ENCODE data around the gene IFI30. TPM values are rescaled to one million over a fixed set of nuclear protein-coding genes. Genes with fewer than 3 reads are reported as not detected.
A peak's percentile ranks its signal among the peaks of the same experiment; 100 is the strongest.

The IFI30 gene
- polyA plus RNA-seq, 3 donors, result 3,608 to 6,022 (median 4,550) TPM

GRCh38 chr19:18197941-18198340, 24.3 kb downstream of the IFI30 start:
- peak overlapping the region in 1 of 7 donors; percentile 37 for H3K27ac Mint-ChIP-seq
- 80% methylated on average over 5 of the region's 6 CpGs for WGBS (ENCODE audit: insufficient coverage)

GRCh38 chr19:18198374-18198773, 24.8 kb downstream of the IFI30 start:
- Histone ChIP-seq H3K79me2 (ENCODE audit: insufficient read depth, low read length) (peaks cover 15% of the 10 kb centered on the region), H3K27ac (ENCODE audit: low read depth in 1 of 2, low read length in 2 of 2) (no peak overlapping the region), H3K9ac (ENCODE audit: insufficient read depth, low read length, poor library complexity, severe bottlenecking) (no peak overlapping the region), H3K4me2 (replicated peaks; ENCODE audit: extremely low read depth, low read length, poor library complexity, severe bottlenecking) (no peak overlapping the region), H2AFZ (ENCODE audit: insufficient read depth, low read depth, low read length, poor library complexity, severe bottlenecking) (no peak overlapping the region), H4K20me1 (ENCODE audit: insufficient read depth, low read length) (peaks cover 20% of the 10 kb centered on the region), H3K4me1 (ENCODE audit: control insufficient read depth in 1 of 2, insufficient read depth in 2 of 2, low read length in 2 of 2) (peaks cover 27 to 28% of the 10 kb centered on the region in 2 donors), H3K4me3 (replicated peaks in 1 of 3; ENCODE audit: low read depth in 2 of 3, low read length in 3 of 3) (no peak overlapping the region), H3K27me3 (ENCODE audit: control insufficient read depth in 2 of 2, insufficient read depth in 2 of 2, low read length in 2 of 2) (peaks cover 0 to 7% of the 10 kb centered on the region in 2 donors), H3K36me3 (replicated peaks in 1 of 2; ENCODE audit: control insufficient read depth in 1 of 2, insufficient read depth in 2 of 2, low read length in 2 of 2) (peaks cover 20 to 40% of the 10 kb centered on the region in 2 donors), H3K9me3 (replicated peaks in 1 of 2; ENCODE audit: control insufficient read depth in 1 of 2, insufficient read depth in 1 of 2, low read length in 2 of 2) (no peaks in the 10 kb centered on the region)
- intact Hi-C loops (cut with micrococcal nuclease), result no loop called here
- WGBS (ENCODE audit: insufficient coverage), result 100% methylated on average over 2 of the region's 6 CpGs
- no peaks in the 10 kb centered on the region for H3K9me3 Mint-ChIP-seq
- peaks cover 31% of the 10 kb centered on the region for H3K4me1 Mint-ChIP-seq
- H3K36me3 Mint-ChIP-seq, result peaks cover 47 to 65% of the 10 kb centered on the region in 2 donors
- peaks cover 7 to 14% (median 8%) of the 10 kb centered on the region in 3 donors for H3K27me3 Mint-ChIP-seq (ENCODE audit: low read depth in 3 of 3)
- no peak for TF ChIP-seq CTCF (IDR thresholded peaks at IDR 0.05)
- DNase-seq, result no peak
- no peak overlapping the region for H3K27ac Mint-ChIP-seq
- no peak overlapping the region for H3K4me3 Mint-ChIP-seq

More at GRCh38 chr19:18197941-18198340, 24.3 kb downstream of the IFI30 start:
- Histone ChIP-seq H3K9ac (ENCODE audit: insufficient read depth, low read length, poor library complexity, severe bottlenecking) (no peak overlapping the region), H3K9me3 (replicated peaks in 1 of 2; ENCODE audit: control insufficient read depth in 1 of 2, insufficient read depth in 1 of 2, low read length in 2 of 2) (no peaks in the 10 kb centered on the region), H3K36me3 (replicated peaks in 1 of 2; ENCODE audit: control insufficient read depth in 1 of 2, insufficient read depth in 2 of 2, low read length in 2 of 2) (peaks cover 20 to 40% of the 10 kb centered on the region in 2 donors), H2AFZ (ENCODE audit: insufficient read depth, low read depth, low read length, poor library complexity, severe bottlenecking) (no peak overlapping the region), H3K79me2 (ENCODE audit: insufficient read depth, low read length) (peaks cover 13% of the 10 kb centered on the region), H3K4me3 (replicated peaks in 1 of 3; ENCODE audit: low read depth in 2 of 3, low read length in 3 of 3) (no peak overlapping the region), H3K4me1 (ENCODE audit: control insufficient read depth in 1 of 2, insufficient read depth in 2 of 2, low read length in 2 of 2) (peaks cover 23 to 25% of the 10 kb centered on the region in 2 donors), H4K20me1 (ENCODE audit: insufficient read depth, low read length) (peaks cover 17% of the 10 kb centered on the region), H3K27ac (ENCODE audit: low read depth in 1 of 2, low read length in 2 of 2) (no peak overlapping the region), H3K27me3 (ENCODE audit: control insufficient read depth in 2 of 2, insufficient read depth in 2 of 2, low read length in 2 of 2) (peaks cover 0 to 3% of the 10 kb centered on the region in 2 donors), H3K4me2 (replicated peaks; ENCODE audit: extremely low read depth, low read length, poor library complexity, severe bottlenecking) (no peak overlapping the region)
- DNase-seq, result no peak
- Mint-ChIP-seq H3K4me3 (no peak overlapping the region), H3K27me3 (ENCODE audit: low read depth in 3 of 3) (peaks cover 4 to 10% (median 8%) of the 10 kb centered on the region in 3 donors), H3K36me3 (peaks cover 47 to 65% of the 10 kb centered on the region in 2 donors), H3K4me1 (peaks cover 26% of the 10 kb centered on the region), H3K9me3 (no peaks in the 10 kb centered on the region)
- no peak for TF ChIP-seq CTCF (IDR thresholded peaks at IDR 0.05)
- intact Hi-C loops (cut with micrococcal nuclease), result no loop called here

Data from CD14-positive monocyte (primary cell).